ENCODE data around the gene UTY.

The UTY gene

DNA sequence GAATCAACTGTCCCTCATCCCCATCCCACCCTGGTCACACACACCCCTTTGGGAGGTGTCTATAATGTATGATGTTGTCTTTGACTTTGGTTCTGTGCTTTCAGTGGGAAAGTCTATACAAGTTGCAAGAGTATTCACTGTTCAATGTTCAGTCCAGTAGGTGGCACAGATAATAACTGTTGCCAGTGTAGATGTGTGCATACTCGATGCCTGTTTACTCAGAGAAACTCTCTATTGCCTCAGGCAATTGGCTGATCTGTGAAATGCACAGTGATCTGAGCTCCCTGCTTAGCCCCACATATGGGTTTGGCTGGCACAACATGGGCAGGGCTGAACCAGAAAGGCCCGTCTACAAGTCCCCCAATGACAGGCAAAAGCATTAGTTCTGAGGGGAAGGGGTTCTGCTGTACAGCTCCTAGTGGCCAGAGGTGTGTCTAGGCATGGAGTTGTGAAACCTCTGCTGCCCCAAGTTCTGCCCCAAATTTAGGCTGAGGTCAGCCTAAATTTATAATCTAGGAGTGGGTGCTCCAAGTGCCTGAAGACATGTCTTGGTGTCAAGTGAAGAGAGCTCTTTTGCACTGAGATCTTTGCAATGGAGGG lies 252.4 kb downstream of the UTY start:
- no peak for TF ChIP-seq CTCF (IDR thresholded peaks at IDR 0.05; ENCODE audit: borderline replicate concordance, insufficient read depth, low read depth, low read length)
- H3K4me3 ChIP-seq (ENCODE audit: low read depth, low read length), result no peak overlapping the region

DNA sequence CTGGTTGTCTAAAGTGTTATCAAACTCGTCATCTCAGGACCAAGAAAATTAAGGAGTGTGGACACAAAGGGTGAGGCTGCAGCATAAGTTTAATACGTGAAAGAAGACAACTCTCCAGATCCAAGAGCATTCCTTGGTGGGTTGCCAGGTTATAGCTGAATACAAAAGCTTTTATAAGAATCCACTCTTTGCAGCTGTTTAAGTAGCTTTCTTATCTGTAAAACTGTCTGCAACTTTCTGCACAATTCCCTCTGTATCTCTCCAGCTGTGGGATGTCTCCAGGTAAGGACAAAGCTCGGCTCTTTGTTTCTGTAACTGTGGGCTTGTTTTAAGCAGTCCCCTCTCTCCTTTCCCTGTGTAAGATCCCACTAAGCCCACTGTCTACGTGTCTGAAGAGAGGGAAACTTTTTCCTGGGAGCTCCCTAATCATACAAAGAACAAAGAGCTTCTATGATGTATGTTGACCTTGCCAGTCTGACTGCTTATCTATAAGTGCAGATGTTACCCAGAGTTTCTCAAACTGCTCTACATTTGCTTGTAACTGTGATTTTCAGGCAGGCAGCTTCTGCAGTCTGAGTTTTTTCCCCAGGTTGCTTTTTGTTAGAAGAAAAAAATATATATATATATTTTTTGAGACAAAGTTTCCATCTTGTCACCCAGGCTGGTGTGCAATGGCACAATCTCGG lies 268.7 kb downstream of the UTY start:
- no peak for TF ChIP-seq CTCF (IDR thresholded peaks at IDR 0.05; ENCODE audit: borderline replicate concordance, insufficient read depth, low read depth, low read length)
- H3K4me3 ChIP-seq (ENCODE audit: low read depth, low read length), result no peak overlapping the region

DNA sequence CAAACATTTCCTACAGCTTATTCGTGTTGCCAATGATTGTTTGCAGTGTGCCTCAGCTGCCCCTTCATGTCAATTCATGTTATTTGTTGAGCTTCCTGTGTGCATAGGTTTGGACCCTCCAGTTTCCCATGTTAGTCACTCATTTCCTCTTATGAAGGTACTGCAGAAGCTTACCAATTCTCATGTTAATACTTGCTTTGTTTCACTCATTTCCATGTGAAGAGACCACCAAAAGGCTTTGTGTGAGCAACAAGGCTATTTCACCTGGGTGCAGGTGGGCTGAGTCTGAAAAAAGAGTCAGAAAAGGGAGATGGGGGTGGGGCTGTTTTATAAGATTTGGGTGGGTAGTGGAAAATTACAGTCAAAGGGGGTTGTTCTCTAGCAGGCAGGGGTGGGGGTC lies 274.6 kb downstream of the UTY start:
- no peak for TF ChIP-seq CTCF (IDR thresholded peaks at IDR 0.05; ENCODE audit: borderline replicate concordance, insufficient read depth, low read depth, low read length)
- no peak overlapping the region for H3K4me3 ChIP-seq (ENCODE audit: low read depth, low read length)

Data from GM12875 (cell line).